ENCODE results near the gene B4GALT1. TPM values are rescaled to one million over a fixed set of nuclear protein-coding genes. Genes with fewer than 3 reads are reported as not detected.

B4GALT1 gene
- polyA plus RNA-seq, 10 donors, result 35.9 to 53.2 (median 45.7) TPM

DNA sequence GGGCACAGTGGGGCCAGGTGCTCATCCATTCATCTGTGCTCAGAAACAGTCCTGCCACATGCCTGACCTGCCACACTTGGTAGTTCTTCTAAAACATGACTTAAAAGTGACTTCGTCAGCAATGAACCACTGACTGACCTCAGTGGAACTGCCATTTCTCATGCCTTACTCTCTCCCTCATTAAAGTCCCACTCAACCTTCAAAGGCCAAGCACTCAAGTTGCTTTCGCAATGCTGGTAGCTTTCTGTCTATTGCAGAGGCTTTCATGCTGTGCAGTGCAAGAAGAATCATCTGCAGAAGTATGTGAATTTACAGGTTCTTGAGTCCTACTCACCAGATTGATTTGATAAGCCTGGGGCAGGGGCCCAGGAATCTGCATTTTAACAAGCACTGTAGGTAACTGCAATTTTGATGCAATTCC is 23.9 kb downstream of the B4GALT1 start:
- DNase-seq, result no peak

DNA sequence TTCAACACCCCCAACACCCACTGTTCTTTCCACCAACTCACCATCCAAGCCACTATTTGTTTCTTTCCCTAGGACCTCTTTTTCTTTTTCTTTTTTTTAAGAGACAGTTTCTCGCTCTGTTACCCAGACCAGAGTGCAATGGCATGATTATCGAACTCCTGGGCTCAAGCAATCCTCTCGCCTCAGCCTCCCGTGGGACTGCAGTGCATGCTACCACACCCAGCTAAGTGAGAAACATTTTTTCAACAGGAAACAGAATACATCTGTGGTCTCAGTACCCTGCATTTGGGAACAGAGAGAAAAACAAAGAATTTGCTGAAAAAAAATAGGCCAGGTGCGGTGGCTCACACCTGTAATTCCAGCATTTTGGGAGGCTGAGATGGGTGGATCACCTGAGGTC is 24.6 kb downstream of the B4GALT1 start:
- no peak for DNase-seq

- no peak for DNase-seq
Observed at GRCh38 chr9:33140401-33141360, 26.5 kb downstream of the B4GALT1 start.

GRCh38 chr9:33139421-33140228 is 27.5 kb downstream of the B4GALT1 start:
- peak; percentile 83 to 94 (median 86) for DNase-seq

GRCh38 chr9:33138768-33139167 is 28.4 kb downstream of the B4GALT1 start:
- no peak for DNase-seq

GRCh38 chr9:33137781-33138264 is 29.3 kb downstream of the B4GALT1 start:
- DNase-seq, result no peak

DNA sequence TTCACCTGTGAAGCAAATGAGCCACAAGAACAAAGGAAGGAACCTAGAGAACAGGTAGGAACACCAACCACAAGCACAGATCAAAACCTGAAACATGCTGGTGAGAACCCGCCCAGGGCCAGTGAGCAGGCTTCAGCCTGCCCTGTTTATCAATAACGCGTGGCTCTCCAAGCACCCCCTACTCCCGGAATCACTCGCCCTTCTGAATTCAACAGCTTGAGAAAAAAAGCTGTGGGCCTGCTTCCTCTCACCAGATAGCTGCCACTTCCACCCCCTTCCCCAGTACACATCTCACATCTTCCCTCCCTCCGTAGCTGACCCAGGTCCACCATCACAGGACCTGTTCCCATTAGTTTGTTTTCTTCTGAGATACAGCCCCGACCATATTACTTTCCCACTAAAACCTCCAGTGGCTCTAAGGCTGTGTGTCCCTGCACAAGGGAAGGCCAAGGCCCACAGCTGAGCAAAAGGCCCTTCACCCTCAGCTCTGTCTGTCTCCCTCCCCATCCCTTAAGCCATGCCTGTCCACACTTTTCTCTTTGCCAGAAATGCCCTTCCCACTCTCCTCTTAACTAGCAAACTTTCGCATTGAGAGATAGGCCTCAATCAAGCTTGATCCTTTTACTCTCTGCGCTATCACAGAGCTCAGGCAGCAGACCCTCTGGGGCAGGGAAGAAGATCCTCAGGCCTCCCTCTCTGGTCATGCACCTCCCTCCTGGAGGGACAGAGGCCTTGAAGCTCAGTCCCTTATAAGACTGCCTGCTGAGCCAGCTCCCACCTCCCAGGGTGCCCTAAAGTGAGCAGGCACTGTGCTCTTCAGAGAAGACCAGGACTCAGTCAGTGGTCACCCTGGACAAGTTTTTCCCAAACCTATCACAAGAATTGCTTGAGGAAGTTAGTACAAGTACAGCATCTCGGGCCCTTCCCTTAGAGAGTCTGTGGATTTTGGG is 30.1 kb downstream of the B4GALT1 start:
- no peak for DNase-seq

DNA sequence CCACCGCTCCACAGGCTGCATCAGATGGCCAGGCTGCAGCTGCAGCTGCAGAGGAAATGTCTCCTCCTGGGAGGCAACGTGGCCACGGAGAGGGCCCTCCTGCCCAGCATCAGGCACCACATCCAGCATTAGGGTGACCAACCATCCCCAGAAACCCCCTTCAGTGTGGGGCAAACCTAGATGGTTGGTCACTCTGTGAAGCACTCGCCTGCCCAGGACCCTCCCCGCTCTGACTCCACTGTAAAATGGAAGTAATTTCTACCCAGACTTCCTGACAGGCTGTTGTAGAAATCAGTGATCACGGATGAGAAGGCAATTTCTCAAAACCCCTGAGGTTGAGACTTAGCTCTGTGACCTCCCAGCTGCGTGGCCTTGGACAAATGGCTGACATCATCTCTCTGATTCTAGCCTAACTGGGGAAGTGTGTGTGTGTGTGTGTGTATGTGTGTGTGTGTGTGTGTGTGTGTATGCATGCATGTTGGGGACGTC is 31.6 kb downstream of the B4GALT1 start:
- DNase-seq, result peak in 2 of 3 donors; percentile 71 to 88

DNA sequence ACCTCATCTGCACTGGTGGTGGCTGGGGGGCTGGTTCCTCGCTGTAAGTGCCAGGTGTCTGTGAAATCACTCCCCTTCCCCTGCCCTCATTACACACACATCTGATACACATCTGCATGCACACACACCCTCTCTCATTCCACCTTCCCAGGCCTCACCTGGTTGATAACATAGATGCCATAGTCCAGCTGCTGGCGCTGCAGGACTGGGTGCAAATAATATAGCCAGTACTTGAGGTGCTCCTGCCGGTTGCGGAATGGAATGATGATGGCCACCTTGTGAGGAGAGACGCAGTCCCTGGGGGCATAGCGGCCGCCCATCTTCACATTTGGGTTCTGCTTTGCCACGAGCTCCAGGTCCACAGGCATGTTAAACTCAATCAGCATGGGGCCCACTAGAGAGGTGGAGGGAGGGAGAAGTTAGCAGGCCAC is 32.1 kb downstream of the B4GALT1 start:
- DNase-seq, result no peak

- no peak for DNase-seq
Observed at GRCh38 chr9:33133186-33133585, 34.0 kb downstream of the B4GALT1 start.

- DNase-seq, result peak in 2 of 3 donors; percentile 61 to 76
Observed at GRCh38 chr9:33131790-33132772, 35.1 kb downstream of the B4GALT1 start.

- DNase-seq, result no peak
Observed at GRCh38 chr9:33130961-33131789, 36.0 kb downstream of the B4GALT1 start.

DNA sequence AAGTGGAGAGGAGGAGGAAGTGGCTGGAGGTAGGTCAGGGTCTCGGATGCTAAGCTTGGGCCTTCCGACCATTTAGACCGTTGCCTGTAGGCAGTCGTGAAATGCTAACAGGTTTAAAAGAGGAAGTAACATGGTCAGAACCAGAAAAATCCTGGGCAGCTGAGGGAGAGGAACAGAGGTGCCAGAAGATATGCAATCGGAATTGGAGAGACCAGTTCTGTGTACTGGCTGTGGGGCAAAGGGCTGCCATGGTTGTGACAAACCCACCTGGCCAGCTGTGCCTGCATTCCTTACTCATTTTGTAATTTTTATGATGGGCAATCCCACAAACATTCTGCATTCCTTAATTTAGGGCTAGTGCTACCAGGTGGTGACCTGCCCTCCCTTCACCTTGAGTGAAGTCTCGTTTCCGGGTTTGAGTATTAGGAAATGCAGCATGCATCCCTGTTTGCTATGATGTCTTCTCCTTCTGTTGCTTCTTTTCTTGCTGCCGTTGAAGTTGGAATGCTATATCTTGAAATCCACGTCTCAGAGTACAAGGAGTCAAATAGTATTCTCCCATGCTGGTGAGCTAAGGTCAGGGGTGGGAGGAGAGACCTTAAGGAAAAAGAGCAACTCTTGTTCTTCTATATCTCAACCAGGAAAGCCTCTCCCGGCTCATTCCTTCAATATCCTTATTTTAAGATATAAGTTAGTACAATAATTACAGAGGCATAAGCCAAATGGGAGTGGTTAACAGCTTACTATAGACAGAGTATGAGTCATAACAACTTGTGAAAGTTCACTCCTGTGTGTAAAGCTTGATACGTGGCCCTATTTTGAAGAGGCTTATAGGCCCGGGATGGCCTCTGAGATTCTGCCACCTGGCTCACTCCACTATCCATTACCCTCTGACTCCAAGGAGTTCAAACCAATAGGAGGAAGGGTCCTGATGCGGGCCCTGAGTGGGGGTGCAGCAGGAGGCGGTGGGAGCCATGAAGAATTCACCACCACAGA is 37.0 kb downstream of the B4GALT1 start:
- DNase-seq, result peak in 1 of 3 donors; percentile 33

- no peak for DNase-seq
Observed at GRCh38 chr9:33129251-33129885, 37.8 kb downstream of the B4GALT1 start.

DNA sequence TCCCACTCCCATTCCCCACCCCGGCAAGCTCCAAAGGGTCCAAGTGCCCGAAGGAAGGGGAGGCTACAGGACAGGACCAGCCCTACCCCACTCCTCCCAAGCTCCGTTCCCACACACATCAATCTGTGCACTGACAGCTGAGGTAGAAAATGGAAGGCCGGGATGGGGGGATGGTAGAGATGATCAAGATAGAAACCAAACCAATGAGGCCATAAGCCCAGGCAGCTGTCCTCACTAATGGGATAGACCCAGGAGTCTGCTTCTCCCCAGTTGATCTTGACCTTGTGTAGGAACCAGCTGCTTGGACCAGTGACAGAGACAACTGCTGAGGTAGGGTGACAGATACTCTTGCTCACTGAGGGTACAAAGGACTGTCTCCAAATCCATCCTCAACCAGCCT is 38.6 kb downstream of the B4GALT1 start:
- no peak for DNase-seq

DNA sequence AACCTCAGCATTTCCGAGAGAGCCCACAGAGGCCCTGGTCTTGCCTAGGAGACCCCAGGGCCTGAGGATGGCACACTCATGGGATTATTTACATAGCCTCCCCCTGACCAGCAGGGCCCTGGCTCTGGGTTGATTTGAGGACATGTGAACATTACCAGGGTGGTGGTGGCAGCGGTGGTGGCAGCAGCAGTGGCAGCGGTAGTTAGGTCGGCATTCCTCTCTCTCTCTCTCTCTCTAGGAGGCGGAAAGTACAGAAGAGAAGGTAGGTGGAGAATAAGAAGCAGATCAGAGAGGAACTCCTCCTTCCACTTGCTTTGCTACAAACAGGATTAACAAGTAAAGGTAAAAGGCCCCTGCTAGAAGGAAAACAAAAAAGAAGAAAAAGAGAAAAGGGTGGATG is 39.3 kb downstream of the B4GALT1 start:
- no peak for DNase-seq

Measured in muscle of back (tissue), 11 donors.